ENCODE data around the gene ACR.

Gene ACR

DNA sequence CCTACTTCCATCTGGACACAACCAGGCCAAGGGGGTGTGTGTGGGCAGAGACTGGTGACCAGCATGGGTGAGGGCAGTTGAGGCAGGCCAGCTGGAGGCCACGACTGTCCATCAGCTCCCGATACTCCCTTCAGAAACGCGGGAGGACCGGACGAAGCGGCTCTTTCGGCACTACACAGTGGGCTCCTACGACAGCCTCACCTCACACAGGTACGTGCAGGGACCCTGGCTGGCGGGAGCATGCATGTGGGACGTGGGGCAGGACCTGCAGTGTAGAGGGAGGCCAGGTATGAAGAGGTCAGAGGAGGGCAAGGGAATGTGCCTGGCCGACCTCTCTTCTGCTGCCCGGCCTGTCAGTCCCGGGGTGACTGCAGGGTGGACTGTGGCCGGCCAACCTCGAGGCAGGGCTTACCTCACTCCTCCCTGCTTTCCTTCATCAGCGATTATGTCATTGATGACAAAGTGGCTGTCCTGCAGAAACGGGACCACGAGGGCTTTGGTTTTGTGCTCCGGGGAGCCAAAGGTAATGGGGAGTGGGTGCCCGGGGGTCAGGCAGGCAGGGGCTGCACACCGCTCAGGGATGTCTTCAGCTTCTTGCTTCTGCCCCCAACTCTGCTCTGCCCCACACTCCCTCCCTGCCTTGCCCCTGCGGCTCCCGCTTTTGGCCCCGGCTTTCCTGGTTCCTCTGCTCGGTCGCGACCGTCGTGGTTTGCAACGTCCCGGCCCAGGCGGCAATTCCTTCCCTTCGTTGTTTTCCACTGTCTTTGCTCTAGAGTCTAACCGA is 34.1 kb upstream of the ACR start:
- DNase-seq = no peak

DNA sequence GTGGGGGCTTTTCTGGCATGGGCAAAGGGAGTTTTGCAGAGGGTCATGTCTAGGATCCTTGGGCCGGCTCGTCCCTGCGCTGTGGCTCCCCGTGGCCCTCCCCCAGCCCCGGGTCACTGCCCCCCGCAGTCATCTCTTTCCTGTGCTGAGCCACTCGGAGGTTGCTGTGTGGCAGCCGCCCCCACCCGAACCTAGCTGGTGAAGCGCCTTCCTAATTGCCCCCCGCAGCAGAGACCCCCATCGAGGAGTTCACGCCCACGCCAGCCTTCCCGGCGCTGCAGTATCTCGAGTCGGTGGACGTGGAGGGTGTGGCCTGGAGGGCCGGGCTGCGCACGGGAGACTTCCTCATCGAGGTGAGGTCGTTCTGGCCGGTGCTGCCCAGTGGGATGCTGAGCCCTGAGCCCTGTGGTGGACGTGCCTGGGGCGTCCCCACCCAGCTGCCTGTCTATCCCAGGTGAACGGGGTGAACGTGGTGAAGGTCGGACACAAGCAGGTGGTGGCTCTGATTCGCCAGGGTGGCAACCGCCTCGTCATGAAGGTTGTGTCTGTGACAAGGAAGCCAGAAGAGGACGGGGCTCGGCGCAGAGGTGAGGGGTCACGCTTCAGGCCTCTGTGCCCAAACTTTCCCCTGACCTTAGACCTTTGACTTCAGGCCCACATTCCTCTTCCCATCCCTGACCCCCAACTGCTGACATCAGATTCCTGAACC is 33.3 kb upstream of the ACR start:
- no peak for DNase-seq

DNA sequence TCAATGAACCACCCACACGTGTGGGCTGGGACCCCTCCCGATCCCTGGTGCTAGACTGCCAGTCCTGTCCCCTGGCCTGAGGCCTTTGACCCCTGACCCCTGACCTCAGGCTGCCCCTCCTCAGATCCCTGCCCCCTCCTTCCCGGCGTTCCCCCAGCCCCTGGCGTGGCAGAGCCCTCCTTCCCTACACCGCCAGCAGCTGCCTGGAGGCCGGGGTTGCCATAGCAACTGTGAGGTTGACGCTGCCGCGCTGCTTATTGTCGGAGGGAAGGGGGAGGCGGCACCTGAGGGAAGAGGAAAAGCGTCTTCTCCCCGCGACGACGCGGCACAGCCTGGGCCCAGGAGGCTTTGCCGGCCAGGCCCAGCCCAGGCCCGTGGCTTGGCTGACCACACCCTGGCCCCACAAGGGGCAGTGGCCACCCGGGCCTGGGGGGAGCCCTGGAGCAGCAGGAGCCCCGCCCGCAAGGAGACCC is 32.7 kb upstream of the ACR start:
- no peak for DNase-seq

DNA sequence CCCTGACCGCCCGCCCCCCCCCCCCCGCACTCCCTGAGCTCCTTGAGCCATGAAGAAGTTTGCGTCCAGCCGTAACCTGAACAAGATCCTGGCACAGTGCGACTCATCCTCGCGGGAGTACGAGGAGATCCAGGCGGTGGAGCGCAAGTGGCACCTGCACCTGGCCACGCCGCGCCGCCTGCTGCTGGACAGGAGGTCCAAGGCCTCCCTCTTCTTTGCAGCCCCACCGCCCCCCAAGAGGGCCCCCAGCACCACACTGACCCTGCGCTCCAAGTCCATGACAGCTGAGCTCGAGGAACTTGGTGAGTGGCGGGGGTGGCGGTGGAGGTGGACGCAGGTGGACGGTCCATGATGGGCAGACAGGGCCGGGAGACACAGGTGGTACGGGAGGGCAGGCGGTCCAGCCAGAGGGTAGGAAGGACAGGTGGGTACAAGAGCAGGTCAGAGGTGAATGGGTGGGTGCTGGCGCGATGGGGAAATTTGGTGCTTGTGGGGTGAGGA is 32.1 kb upstream of the ACR start:
- DNase-seq = no peak

DNA sequence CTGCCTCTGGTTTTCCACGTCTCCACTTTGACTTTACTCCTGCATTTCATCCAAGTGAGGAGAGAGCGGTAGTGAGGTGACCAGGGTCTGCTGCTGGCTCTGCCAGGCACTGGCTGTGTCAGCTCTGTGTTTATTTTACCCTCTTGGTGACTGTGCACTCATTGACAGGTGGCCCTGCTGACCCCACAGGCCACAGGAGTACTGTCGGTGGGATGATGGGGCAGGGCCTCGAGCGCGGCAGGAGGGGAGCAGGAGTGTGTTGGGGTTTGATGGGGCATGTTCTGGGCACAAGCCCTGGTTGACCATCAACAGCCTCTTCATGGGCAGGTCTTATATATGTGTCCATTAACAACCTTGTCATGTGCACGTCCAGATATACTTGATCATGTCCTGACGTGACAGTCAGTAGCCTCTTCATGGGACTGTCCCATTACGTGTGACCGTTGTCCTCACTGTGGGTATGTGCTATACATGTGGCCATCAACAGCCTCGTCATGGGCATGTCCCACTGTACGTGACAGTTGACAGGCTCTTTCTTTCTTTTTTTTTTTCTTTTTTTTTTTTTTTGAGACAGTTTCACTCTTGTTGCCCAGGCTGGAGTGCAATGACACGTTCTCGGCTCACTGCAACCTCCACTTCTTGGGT is 31.4 kb upstream of the ACR start:
- DNase-seq = no peak

DNA sequence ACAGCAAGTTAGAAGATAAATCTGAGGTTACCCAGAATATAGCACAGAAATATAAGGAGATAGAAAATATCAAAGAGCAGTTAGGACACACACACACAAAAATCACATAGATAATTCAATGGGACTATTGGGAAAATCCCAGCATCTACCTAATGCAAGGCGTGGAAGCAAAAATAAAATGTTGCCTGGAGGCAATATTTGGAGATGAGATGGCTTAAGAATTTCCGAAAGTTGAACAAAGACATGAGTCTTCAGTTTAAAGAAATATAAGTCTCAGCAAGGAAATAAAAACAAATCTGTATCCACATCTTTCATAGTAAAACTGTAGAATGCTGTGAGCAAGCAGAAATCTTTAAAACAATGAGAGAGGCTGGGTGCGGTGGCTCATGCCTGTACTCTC is 29.5 kb upstream of the ACR start:
- DNase-seq = no peak

DNA sequence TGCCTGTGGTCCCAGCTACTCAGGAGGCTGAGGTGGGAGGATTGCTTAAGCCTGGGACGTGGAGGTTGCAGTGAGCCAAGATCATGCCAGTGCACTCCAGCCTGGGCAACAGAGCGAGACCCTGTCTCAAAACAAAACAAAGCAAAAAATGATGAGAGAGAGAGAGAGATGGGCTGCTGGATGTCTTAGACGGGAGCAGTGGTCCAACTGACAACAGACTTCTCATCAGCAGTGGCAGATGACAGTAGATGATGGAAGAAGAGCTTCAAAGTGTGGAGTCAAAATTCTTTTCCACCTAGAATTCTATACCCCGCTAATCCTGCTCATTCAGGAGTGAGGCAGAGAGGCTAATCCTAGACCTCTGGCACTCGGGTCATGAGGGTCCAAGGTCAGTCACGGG is 29.0 kb upstream of the ACR start:
- DNase-seq = no peak

DNA sequence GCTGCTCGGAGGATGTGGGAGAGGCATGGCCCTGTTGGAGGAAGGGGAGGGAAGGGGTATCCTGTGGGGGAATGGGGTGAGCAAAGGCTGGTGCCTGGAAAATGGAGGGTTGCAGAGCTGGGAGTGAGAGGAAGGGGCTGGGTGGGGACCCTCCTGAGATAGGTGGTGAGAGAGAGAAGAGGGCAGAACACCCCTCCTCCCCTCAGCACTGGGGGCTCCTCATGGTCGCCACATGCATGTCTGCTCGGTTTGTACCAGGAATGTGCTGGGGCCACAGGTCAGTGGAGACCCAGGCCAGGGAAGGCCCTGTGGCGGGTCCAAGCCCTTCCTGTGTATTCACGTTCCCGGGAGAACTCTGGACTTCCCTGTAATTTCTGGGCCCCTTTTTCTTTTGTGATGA is 27.8 kb upstream of the ACR start:
- no peak for DNase-seq

DNA sequence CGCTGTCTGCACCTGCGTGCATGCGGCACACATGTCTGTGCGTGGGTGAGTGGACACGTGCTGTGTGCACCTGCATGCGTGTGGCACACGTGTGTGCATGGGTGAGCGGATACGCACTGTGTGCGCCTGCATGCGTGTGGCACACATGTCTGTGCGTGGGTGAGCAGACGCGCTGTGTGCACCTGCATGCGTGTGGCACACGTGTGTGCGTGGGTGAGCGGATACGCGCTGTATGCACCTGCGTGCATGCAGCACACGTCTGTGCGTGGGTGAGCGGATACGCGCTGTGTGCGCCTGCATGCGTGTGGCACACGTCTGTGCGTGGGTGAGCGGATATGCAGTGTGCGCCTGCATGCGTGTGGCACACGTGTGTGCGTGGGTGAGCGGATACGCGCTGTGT is 27.1 kb upstream of the ACR start:
- DNase-seq = no peak

DNA sequence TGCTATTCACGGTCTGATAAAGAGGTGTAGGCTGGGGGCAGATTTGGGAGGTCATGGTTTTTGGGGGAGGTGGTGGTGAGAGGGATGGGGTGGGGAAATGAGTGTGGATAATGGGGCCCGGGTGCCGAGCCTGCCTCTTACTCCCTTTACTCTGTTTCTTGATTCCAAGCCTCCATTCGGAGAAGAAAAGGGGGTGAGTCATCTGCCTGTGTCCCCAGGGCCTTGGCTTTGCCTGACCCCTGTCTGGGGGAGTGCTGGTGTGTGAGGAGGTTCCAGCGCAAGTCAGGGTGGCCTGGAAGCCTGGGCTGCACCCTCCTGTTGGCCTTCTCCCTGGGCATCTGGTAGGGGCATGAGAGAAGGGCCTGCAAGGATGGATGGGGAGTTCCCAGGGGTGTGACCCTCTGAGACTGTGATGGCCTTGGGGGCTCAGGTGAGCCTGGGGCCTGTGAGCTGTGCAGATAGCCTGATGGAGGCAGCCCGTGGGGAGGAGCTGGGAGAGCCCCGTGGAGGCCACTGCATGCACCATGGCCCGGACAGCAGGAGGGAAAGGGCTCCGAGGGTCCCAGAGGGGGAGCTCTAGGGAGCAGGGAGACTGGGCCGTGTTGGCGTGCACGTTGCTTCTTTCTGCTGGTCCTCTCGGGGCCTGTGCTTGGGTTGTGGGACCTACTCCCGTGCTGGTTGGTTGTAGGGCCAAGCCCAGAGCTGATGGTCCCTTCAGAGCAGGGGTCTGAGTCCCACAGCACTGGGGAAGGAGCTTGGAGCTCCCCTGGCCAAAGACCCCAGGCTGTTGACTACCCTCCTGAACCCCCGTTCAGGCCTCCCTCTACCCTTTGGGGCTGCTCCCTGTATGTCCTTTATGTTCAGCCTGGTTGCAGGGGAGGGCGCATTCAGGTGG is 26.3 kb upstream of the ACR start:
- no peak for DNase-seq

DNA sequence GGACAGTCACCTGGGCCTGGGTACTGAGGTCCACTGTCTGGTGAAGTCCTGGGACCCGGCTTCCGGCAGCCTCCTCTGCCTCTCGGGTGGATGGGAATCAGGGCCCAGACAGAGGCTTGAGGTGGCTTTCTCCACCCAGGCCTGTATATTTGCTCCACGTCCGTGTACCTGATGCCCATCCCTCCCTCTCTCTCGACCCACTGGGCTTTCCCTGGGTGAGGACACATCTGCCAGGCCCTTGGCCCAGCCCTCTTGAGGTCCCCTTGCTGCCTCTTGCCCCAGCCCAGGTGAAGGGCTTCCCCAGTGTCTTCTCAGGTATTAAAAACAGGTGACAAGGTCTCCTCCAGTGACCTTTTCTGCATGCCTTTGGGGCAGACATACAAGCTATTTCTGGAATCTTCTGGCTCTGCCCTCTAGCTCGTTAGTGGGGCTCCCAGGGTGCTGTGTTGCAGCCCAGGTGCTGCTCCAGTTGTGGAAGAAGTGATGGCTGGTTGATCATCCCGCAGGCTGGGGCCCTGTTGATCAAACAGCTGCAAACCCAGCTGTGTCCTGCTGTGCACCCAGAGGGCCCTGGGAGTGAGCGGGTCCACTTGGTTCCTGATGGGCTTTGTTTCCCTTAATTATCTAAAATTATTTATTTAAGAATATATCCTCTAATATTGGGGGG is 25.5 kb upstream of the ACR start:
- no peak for DNase-seq

DNA sequence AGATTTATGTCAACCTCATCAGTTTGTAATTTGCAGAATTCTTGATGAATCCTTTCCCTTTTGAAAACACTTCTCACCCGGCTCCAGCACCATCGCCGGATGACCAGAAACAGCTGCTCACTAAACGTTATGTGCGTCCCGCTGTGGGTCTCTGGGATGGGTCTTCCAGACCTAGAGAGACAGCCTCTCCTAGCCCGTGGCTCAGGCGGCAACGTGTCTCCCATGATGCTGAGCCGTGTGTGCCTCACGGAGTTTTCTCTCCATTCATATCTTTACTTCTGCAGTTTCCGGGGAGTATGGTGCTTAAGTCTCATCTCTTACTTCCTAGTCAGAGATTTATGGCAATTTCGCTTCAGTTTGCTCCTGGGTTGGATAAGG is 25.0 kb upstream of the ACR start:
- no peak for DNase-seq

DNA sequence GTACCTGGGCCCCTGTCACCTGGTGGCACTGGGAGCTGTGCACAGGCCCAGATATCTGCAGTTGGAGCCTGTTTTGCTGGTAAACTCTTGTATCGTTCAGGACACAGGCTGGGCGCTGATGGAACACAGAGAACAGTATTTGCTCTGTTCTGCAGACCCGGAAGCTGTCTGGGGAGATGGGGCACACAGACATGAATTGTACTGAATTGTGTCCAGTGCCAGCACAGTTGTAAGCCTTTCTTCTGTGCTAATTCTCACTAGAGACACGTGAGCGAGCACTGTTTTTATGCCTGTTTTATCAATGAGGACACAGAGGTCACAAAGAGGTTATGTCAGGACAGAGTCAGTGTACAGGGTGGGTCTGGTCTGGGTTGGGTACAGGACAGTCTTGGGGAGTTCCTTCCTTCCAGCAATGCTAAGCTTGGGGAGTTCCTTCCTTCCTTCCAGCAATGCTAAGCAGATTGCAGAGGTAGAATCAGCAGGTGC is 24.4 kb upstream of the ACR start:
- DNase-seq = no peak

DNA sequence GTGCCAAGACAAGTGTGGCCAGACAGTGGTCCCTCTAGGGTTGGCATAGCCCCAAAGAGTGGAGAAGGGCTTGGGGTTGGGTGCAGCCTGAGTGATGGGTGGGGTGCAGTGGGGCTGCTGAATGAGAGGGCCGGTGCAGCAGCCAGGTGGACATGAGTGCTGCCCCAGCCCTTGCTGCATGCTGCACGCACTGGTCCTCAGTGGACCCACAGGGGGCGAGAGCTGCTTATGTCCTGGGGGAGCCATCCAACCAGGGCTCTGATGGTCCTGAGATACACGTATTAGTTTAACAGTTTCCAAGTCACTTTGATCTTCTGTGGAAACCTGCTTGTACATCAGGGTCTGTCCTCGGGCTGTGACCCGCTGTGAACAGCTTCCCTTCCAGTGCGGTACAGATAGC is 23.9 kb upstream of the ACR start:
- no peak for DNase-seq

DNA sequence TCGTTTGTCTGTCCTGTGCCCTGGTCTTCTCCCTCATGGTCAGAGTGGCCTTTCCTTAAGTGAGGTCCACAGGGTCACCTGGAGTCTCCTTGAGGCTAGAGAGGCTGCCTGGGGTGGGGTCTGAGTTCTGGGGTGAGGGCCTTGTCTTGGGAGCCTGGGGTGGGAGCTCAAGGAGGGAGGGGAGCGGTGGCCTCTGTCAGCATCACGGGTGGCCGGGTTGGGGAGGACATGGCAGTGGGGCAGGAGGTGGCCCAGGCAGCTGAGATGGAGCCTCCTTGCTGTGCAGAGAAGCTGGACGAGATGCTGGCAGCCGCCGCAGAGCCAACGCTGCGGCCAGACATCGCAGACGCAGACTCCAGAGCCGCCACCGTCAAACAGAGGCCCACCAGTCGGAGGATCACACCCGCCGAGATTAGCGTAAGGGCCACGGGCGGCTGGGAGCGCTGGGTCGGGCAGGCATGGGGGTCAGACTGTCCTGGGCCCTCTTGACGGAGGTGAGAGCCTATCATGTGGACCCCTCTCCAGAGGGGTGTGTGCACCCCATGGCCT is 23.3 kb upstream of the ACR start:
- no peak for DNase-seq

DNA sequence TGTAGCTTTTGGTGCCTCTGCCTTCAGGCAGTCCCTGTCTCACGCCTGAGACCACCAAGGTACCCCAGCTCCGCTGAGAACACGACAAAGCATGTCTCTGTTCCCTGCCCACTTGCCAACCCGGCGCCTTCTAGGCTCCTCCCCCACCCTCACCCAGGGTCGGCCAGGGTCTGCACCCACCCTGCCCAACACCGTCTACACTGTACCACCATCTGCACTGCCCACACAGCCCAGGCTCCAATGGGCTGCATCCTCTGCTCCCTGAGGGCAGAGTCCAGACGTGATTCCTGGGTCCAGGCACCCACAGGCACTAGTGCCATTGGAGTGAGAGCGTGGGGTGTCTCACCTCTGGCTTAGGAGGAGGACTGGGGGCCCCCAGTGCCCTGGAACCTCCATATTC is 22.8 kb upstream of the ACR start:
- DNase-seq = no peak

DNA sequence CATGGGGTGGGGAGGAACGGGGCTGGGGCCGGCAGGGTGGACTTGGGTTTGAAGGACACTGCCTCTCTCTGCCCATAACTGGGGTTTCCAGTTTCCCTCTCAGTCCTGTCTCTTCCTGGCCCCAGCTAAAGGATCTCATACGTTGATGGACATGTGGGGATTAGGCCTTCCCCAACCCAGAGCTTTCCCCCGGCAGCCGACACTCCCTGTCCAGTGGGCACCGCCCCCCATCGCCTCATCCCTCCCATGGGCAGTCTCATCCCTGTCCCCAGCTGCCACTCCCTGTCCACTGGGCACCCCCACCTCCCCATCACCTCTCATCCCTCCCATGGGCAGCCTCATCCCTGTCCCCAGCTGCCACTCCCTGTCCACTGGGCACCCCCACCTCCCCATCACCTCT is 22.2 kb upstream of the ACR start:
- no peak for DNase-seq

DNA sequence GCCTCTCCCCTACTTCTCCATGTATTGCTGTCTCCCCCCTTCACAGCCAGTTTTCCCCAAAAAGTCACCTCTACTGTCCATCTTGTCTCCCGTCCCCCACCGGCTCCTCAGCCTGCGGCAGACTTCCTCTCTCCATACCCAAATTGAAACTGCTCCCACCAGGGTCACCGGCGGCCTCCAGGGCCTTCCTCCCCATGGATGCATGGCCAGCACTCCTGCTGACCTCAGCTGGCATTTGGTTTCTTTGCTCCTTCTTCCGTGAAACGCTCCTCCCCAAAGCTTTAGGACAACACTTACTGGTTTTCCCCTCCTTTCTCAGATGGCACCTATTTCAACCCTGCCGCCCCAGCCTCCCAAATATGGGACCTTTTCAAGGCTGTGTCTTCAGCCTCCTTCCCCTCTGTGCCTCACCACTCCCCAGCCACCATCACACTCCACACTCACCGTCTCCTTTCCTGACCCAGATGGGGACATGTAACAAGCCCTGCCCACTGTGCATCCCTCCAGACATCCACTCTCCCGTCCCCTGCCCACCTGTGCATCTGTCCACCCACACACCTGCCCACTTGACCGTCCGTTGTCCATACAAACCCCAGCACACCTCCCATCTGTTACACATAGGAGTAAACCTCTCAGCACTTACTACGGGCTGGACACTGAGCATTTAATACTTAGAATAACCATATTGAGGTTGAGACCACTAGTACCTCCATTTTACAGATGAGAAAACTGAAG is 21.5 kb upstream of the ACR start:
- DNase-seq = no peak

DNA sequence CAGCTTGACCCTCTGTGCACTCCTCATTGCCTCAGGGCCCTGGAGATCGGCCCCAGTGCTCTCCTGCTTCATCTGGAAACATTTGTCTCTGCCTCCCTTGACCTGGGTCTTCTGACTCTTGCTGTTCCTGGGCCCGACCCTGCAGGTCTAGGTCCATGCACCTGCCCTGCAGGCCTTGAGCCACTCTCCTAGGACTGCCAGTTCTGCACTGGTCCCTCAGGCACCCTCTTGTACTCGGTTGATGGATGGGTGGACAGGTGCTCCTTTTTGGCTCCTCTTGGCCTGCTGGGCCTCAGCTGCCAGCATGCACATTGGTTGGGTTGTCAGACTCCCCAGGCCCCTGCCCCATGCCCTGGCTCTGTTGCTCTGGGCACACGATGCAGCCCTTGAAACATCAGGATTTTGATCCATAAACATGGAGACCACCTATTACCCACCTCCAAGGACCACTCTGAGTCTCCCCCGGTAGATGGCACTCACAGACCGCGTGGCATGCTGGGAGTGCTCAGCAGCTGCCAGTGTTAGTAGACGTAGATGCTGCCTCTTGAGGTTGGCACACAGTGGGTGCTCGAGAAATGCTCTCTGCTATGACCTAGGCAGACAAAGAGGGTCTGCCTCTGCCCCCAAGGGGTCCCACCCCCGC is 20.2 kb upstream of the ACR start:
- no peak for DNase-seq

DNA sequence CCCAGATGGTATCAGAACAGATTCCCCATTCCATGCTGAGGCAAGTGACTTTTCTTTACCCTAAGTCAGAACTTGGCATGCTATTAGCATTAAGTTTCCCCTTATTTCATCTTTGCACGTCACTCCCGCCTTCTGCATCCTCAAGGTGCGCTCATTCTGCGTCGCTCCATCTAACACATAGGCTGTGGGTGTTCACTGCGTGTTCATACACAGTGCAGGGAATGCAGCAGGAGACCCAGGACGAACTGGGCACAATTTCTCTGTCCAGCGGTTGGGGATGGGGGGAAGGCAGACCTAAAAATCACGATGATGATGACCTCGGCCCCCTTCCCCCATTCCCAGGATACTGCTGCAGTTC is 19.7 kb upstream of the ACR start:
- no peak for DNase-seq

DNA sequence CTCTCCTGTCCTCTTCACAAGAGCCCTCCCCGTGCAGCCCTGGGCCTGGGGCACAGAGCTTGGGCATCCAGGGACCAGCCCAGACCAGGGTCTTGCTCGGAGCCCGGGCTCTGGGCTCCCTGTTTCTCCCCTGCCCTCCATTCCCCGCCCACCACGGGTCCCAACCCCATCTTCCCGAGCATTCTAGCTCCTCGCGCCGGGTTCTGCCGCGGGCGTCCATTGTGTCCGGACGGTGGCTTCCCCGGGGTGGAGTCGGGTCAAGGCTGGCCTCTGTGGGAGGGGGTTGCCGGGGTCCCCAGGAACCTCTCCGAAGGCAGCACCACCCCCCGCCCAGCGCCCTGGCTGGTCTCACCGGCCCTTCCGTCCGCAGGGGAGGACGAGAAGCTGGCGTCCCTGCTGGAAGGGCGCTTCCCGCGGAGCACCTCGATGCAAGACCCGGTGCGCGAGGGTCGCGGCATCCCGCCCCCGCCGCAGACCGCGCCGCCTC is 18.1 kb upstream of the ACR start:
- no peak for DNase-seq

All from activated CD4-positive, alpha-beta T cell treated with anti-CD3 and anti-CD28 coated beads, Interleukin-2, Interleukin-6, amounts not matched to agents 100 ng/mL and 50 ng/mL, durations not matched to agents 16 hours and 8 hours (primary cell).